Measurements from ENCODE around the gene ANKLE2.

DNA sequence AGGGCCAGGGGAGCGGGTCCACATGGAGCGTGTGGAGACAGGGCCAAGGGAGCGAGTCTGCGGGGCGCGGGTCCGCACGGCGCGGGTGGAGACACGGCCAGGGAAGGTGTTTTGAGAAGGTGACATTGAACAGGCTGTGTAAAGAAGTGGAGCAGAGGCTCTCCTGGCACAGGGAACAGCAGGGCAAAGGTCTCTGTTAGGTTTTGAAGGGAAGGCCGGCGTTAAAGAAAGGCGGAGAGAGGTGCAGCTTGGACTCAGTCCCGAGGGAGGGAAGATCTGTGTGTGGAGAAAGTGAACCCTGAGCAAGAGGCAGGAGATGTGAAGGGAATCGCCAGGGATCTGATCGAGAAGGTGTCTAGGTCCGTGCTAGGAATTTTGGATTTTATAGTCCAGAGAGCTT is 72.4 kb downstream of the ANKLE2 start:
- TF ChIP-seq CTCF (IDR thresholded peaks at IDR 0.05 in 2 of 3, conservative IDR thresholded peaks at IDR 0.05 in 1 of 3; ENCODE audit: control insufficient read depth in 2 of 3, extremely low read depth in 1 of 3, insufficient read depth in 1 of 3, low read depth in 3 of 3, low read length in 3 of 3) (no peak), SIN3A (IDR thresholded peaks at IDR 0.05; ENCODE audit: low read depth, low read length) (no peak), ATF2 (IDR thresholded peaks at IDR 0.05; ENCODE audit: low read length) (no peak)
